GM12801 (cell line): ENCODE results near the gene ODAD3.

ENCODE experiments used
- CTCF ChIP-seq: IDR thresholded peaks from one replicate; pipeline ENCODE4 v1.5.1; 2011; ENCODE audit warnings: control low read depth; ENCODE audit not compliant: insufficient read length; ENCODE audit errors: extremely low read depth

Gene ODAD3

DNA sequence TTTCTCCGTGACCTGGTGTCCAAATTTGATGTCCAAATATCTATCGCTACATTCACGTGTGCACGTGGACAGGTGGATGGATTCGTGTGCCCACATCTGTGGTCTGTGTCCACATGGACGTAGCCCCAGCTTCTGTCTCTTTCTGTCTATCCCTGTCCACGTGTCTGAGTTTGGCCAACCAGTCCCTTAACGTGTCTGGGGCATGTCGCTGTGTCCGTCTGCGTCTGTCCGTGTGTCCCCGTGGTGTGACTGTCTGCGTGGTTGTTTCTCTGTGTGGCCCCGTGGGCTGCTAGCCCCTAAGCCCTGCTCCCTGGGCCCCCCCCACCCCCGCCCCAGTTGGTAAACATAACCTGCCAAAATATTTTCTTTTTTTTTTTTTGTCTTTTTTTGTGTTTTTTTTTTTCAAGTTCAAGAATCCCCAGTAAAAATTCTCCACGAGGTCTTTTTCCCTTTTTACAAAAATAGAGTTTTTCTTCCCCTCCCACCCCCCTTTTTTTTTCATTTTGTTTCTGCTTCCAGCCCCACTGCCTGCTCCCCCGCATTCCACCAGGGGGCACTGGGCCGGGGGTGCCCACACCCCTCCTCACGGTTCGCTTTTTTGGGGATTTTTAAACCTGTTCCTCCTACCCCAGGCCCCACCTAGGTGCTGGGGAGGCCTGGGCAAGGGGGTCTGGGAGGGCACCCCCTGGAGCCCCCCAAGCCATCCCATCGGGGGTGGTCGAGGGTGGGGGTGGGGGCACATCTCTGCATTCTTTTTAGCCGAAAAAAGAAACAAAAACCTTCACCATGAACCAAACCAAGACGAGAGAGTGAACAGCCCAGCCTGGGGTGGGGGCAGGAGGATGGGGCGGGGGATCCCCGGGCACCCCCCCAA lies 18.8 kb upstream of the ODAD3 start:
- no peak for TF ChIP-seq CTCF

DNA sequence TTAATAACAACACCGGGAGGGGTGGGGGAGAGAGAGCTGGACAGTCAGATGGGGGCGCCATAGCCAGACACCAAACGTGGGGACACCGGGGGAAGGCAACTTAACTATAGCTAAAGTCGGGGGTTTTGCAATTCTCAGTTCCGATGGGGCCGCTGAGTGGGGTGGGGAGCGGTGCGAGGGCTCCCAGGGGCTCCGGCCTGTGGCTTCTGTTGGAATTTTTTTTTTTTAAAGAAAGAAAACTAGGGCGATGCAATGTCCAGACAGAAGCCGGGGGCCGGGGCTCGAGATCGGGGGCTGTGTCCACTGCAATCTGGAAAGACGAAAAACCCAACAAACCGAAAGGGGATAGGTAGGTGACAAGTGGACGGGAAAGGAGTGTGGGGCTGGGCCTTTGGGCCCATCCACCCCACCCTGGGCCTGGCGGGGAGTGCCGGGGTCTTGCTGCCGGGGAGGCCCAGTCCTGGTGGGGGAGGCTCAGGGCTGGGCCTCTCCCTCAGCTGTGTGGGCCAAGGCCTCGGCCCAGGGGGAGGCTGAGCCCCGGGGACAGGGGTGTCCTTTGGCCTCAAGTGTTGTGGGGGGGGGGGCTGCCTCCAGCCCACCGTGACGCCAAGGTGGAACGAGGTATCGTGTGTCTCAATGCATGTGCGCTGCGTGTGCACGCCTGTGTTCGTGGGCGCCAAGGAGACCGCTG lies 17.8 kb upstream of the ODAD3 start:
- no peak for TF ChIP-seq CTCF

DNA sequence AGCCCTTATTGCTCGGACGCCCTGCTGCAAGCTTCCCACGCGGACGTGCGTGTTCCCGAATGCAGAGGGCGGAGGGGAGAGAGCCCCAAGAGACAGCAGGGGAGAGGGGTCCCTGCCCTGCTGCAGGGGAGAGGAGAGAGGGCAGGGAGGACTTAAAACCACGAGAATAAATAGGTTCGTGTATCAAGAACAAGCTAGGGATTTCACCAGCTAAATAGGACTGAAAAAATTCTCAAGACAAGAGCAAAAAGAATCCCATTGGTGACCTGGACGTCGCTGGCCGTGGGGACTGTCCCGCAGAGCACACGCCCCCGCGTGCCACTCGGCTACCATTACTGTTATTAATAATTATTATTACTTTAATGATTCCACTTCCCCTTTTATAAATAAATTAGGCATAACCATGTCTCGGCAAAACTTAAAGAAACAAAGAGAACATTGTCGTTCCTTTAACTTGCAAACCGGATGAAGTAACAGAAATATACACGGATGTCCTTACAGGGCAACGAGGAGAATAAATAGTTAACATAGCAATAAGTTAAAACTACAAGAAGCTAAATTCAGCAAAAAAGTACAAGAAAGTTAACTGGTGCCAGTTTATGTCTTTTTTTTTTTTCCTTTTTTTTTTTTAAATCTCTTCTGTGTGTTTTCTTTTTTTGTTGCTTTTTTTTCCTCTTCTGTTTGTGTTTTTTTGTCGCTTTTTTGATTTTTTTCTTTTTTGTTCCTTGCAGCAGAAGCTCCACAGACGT lies 17.1 kb upstream of the ODAD3 start:
- no peak for TF ChIP-seq CTCF

DNA sequence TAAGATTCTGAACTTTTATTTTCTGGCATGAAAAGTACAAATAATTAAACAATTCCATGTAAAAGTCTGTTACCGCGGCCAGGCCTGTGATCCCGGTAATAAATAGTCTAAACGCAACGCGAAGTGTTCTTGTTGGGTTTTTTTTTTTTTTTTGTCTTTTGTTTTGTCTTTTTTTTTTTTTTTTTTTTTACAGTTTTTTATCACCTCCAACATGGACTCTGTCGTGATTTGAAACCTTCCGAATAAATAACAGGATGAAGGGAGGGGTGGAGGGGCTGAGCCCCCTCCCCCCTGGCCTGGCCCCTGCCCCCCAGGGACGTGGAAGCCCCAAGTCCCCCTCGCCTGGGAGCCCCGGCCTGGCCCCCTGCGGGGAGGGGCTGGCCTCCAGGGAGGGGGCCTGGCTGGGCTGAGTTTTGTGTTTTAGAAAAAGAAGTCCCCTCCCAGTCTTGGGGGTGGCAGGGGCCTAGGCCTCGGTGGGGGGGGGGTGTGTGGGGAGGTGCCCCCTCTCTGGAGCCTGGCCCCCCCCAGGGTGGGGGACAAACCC lies 16.5 kb upstream of the ODAD3 start:
- TF ChIP-seq CTCF: no peak

DNA sequence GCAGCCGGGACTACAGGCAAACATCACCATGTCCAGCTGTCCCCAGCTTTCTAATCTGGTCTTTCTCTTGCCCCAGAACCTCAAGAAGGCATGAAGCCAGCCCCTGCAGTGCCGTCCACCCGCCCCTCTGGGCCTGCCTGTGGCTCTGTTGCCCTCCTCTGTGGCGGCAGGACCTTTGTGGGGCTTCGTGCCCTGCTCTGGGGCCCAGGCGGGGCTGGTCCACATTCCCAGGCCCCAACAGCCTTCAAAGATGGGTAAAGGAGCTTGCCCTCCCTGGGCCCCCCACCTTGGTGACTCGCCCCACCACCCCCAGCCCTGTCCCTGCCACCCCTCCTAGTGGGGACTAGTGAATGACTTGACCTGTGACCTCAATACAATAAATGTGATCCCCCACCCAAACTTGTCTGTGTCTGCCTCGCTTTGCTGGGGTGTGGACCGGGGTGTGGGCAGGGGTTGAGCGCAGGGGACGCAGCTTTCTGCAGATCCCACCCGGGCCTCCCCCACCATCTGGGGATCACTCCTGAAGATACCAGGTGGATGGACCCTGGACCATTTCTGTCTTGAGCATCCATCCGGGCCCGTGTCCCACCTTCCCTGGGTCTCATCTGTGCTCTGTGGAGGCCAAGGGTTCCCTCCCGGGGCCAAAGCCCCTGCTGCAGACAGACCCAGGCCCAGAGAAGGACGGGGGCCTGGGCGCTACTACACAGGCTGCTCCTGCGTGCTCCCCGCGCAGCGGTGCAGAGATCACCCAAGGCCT lies 15.8 kb upstream of the ODAD3 start:
- no peak for TF ChIP-seq CTCF

DNA sequence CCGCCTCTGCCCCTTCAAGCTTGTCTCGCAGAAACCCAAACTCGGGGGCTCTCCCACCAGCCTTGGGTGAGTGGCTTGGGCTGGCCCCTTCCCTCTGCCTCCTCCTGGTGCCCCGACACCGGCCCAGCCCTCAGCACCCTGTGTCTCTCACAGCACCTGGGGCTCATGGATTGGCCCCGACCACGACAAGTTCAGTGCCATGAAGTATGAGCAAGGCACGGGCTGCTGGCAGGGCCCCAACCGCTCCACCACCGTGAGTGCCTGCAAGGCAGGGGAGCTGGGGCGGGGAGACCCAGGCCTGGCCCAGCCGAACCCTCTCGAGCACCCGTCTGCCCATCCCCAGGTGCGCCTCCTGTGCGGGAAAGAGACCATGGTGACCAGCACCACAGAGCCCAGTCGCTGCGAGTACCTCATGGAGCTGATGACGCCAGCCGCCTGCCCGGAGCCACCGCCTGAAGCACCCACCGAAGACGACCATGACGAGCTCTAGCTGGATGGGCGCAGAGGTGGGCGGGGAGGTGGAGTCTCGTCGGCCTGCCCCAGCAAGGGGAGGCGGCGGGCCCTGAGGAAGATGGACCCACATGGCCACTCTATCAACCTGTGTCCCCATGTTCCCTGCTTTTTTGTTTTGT lies 14.1 kb upstream of the ODAD3 start:
- no peak for TF ChIP-seq CTCF
